ENCODE measurements around the gene ATMIN.

ATMIN gene

GRCh38 chr16:80993834-80994233 lies 41.8 kb upstream of the ATMIN start:
- no peak overlapping the region for H3K4me3 ChIP-seq (ENCODE audit: low read depth, low read length, poor library complexity, severe bottlenecking)
- H4K20me1 ChIP-seq (ENCODE audit: insufficient read depth, low read length): no peaks in the 10 kb centered on the region
- no peak overlapping the region for H2AFZ ChIP-seq (ENCODE audit: low read length)
- H3K27me3 ChIP-seq (ENCODE audit: insufficient read depth, low read length): no peaks in the 10 kb centered on the region
- H3K9ac ChIP-seq (ENCODE audit: low read length): no peak overlapping the region
- H3K36me3 ChIP-seq (ENCODE audit: insufficient read depth, low read length): peaks cover 10% of the 10 kb centered on the region; the same call in 1 of the 2 replicates
- H3F3A ChIP-seq (ENCODE audit: insufficient read depth, low read length): no peaks in the 10 kb centered on the region
- H3K27ac ChIP-seq (ENCODE audit: low read depth, low read length, poor library complexity, severe bottlenecking): no peak overlapping the region
- no peaks in the 10 kb centered on the region for H3K9me2 ChIP-seq (ENCODE audit: low read depth, low read length)
- peaks cover 21% of the 10 kb centered on the region for H3K4me1 ChIP-seq (ENCODE audit: insufficient read depth, low read length, severe bottlenecking)
- H3K9me3 ChIP-seq (ENCODE audit: low read length): no peaks in the 10 kb centered on the region
- TF ChIP-seq CTCF (IDR thresholded peaks at IDR 0.05; ENCODE audit: low read length) (no peak), EZH2 (IDR thresholded peaks at IDR 0.05; ENCODE audit: borderline replicate concordance, low read length) (no peak)
- peaks cover 39% of the 10 kb centered on the region for H3K79me2 ChIP-seq (ENCODE audit: insufficient read depth, low read length)
- no peak overlapping the region for H3K4me2 ChIP-seq (ENCODE audit: low read length)

GRCh38 chr16:80994451-80994850 lies 41.2 kb upstream of the ATMIN start:
- TF ChIP-seq EZH2 (IDR thresholded peaks at IDR 0.05; ENCODE audit: borderline replicate concordance, low read length) (no peak), CTCF (IDR thresholded peaks at IDR 0.05; ENCODE audit: low read length) (no peak)
- H3K9ac ChIP-seq (ENCODE audit: low read length): no peak overlapping the region
- H3K9me3 ChIP-seq (ENCODE audit: low read length): no peaks in the 10 kb centered on the region
- H3K79me2 ChIP-seq (ENCODE audit: insufficient read depth, low read length): peaks cover 46% of the 10 kb centered on the region
- H3K27me3 ChIP-seq (ENCODE audit: insufficient read depth, low read length): no peaks in the 10 kb centered on the region
- peaks cover 10% of the 10 kb centered on the region; the same call in 1 of the 2 replicates for H3K36me3 ChIP-seq (ENCODE audit: insufficient read depth, low read length)
- H3K4me3 ChIP-seq (ENCODE audit: low read depth, low read length, poor library complexity, severe bottlenecking): no peak overlapping the region
- no peaks in the 10 kb centered on the region for H4K20me1 ChIP-seq (ENCODE audit: insufficient read depth, low read length)
- H3K27ac ChIP-seq (ENCODE audit: low read depth, low read length, poor library complexity, severe bottlenecking): no peak overlapping the region
- peaks cover 21% of the 10 kb centered on the region for H3K4me1 ChIP-seq (ENCODE audit: insufficient read depth, low read length, severe bottlenecking)
- H3K9me2 ChIP-seq (ENCODE audit: low read depth, low read length): no peaks in the 10 kb centered on the region
- no peak overlapping the region for H2AFZ ChIP-seq (ENCODE audit: low read length)
- H3K4me2 ChIP-seq (ENCODE audit: low read length): no peak overlapping the region
- H3F3A ChIP-seq (ENCODE audit: insufficient read depth, low read length): no peaks in the 10 kb centered on the region

- no peaks in the 10 kb centered on the region for H3K9me2 ChIP-seq (ENCODE audit: low read depth, low read length)
- no peaks in the 10 kb centered on the region for H4K20me1 ChIP-seq (ENCODE audit: insufficient read depth, low read length)
- H3K9ac ChIP-seq (ENCODE audit: low read length): peak overlapping the region; percentile 53; the same call in 1 of the 2 replicates
- no peak for TF ChIP-seq EZH2 (IDR thresholded peaks at IDR 0.05; ENCODE audit: borderline replicate concordance, low read length)
- no peak overlapping the region for H2AFZ ChIP-seq (ENCODE audit: low read length)
- H3K79me2 ChIP-seq (ENCODE audit: insufficient read depth, low read length): peaks cover 62% of the 10 kb centered on the region
- no peaks in the 10 kb centered on the region for H3K27me3 ChIP-seq (ENCODE audit: insufficient read depth, low read length)
- H3F3A ChIP-seq (ENCODE audit: insufficient read depth, low read length): no peaks in the 10 kb centered on the region
- peak overlapping the region; percentile 24 for H3K27ac ChIP-seq (ENCODE audit: low read depth, low read length, poor library complexity, severe bottlenecking)
- H3K4me1 ChIP-seq (ENCODE audit: insufficient read depth, low read length, severe bottlenecking): peaks cover 21% of the 10 kb centered on the region
- H3K9me3 ChIP-seq (ENCODE audit: low read length): no peaks in the 10 kb centered on the region
- peak overlapping the region; percentile 48 for H3K4me3 ChIP-seq (ENCODE audit: low read depth, low read length, poor library complexity, severe bottlenecking)
- H3K36me3 ChIP-seq (ENCODE audit: insufficient read depth, low read length): peaks cover 6% of the 10 kb centered on the region; the same call in 1 of the 2 replicates
- peak overlapping the region; percentile 65 for H3K4me2 ChIP-seq (ENCODE audit: low read length)
Observed at GRCh38 chr16:80996688-80997138, 38.9 kb upstream of the ATMIN start.

Data from OCI-LY1 (cell line).